GM15510 (cell line): Measurements from ENCODE around the gene DCXR.

Experiments used
- POLR2A ChIP-seq: IDR thresholded peaks from 3 replicates; pipeline ENCODE4 v1.6.1; 2011; ENCODE audit warnings: borderline replicate concordance; ENCODE audit not compliant: insufficient read length; ENCODE audit errors: extremely low read depth

DCXR gene

DNA sequence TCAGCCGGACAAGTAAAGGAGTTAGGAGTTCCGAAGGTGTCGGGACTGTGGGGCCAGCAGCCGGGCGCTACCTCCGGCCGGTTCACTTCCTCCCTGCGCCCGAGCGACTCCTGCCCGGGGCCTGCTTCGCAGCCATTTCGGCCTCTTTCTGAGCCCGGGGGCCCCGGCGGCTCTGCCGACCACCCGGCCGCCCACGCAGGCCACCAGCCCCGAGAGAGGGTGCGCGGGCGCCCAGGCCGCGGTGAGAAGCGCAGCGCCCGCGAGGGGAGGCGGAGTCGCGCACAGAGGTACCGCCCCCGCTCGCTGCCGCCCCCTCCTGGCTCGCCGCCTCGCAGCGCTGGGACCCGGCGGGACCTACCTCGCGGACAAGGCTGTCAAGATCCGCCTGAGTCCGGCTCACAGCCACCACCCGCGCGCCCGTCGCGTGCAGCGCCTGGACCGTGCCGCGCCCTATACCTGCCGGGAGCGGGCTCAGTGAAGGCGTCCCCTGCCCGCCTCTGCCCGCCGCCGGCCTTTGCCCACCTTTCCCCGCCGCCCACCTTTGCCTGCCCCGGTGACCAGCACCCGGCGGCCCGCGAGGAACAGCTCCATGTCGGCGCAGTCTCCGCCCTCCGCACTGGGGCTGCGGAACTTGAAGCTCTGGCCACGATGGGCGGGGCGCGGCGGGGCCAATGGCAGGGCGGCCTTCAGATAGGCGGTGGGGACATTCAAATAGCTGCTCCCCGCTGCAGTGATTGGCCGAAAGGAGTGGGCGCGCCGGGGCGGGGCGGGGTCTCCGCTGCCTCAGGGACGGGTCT is at the start of gene DCXR:
Gene DCXR (minus strand): TSS at position 606 of the 797 bp plus-strand sequence. CDS start 15 bp downstream, at position 591.
- peak; percentile 98 for TF ChIP-seq POLR2A

DNA sequence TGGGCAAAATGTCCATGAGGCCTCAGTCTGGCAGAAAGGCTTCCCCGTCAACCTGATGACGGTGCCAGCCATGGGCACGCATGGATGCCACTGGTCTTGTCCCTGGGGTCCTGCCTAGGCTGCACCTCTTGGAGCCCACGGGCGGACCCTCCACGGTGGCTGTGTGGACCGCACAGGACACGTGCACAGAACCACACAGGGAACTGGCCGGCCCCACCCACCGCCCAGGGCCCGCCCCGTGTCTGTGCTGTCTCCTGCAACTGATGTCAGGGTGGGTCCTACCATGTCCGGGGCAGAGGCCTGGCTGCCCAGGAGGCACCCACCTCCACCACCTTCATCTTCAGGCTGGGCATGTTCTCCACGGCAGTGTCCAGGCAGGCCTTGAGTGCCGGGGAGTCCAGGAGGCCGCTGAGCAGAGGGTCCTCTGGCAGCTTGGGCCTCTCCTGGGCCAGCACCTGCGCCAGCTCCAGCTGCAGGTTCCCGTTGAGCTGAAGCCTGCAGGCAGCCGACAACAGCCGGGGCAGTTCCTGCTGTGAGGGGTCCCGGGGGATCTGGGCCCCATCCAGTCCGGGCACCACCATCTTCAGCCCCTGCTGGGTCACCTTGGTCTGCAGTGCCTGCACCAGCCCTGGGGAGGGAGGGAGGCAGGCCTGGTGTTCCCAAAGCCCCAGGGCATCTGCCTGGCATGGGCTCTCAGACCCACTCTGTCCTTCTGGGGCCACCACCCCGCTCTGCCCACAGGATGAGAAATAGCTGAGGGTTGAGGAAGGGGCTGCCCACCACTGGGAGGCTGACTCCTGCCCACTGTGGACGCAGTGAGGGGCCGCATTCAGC is 48.7 kb upstream of the DCXR start:
- TF ChIP-seq POLR2A: no peak

DNA sequence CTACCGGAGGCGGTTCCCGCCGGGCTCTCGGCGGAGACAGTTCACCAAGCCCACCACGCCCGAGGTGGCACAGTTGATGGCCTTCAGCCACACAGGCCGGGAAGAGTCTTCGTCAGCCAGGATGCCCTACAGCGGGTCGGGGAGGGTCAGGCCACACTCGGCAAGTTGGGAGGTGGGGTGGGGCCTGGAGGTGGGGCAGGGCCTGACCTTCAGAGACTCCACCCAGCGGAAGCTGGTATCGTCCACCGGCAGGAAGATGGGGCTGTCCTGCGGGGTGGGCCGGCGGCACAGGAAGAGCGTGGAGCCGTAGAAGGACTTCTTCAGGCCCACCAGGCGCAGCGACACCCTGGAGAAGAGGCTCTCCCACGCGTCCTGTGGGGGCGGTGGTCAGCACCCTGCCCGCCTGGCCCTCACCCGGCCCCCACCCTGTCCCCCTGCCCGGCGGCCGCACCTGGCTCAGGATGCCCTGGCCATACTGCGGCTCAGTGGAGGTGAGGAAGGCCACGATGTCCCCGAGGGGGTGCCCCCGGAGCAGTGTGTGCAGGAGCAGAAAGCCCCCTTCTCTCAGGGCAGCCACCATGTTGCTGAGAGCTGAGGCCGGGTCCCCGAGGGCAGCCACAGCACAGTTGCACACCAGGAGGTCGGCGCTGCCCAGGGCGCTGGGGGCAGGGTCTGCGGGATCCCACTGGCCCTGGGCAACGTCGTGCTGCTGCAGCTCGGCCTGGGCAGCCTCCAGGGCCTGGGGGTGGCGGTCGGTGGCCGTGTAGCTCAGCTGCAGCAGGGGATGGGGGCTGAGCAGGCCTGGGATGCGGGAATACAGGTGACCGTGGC is 47.7 kb upstream of the DCXR start:
- peak; percentile 18 for TF ChIP-seq POLR2A

GRCh38 chr17:82084373-82085030 is 47.0 kb upstream of the DCXR start:
- no peak for TF ChIP-seq POLR2A

GRCh38 chr17:82083533-82084359 is 46.2 kb upstream of the DCXR start:
- peak; percentile 13 for TF ChIP-seq POLR2A

- no peak for TF ChIP-seq POLR2A
Measured at GRCh38 chr17:82083009-82083408, 45.5 kb upstream of the DCXR start.

DNA sequence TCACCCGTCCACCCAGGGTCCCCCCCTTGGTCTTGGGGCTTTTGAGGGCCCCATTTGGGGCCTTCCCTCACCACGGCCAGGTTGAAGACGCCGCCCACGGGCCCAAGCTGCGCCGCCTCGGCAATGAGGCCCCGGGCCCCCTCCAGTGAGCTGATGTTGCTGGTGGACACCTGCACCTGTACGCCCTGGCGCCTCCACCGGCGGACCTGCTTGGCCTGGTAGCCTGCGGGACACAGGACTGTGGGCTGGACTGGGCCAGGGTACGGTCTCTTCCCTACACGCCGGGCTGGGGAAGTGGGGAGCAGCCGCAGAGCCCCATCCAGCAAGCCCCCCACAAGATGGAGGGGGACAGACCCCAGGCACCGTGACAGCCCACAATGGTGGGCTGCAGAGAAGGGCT is 45.0 kb upstream of the DCXR start:
- no peak for TF ChIP-seq POLR2A

- no peak for TF ChIP-seq POLR2A
Measured at GRCh38 chr17:82081966-82082365, 44.5 kb upstream of the DCXR start.

- no peak for TF ChIP-seq POLR2A
Measured at GRCh38 chr17:82081546-82081945, 44.0 kb upstream of the DCXR start.

- no peak for TF ChIP-seq POLR2A
Measured at GRCh38 chr17:82080789-82081464, 43.4 kb upstream of the DCXR start.

- no peak for TF ChIP-seq POLR2A
Measured at GRCh38 chr17:82080048-82080788, 42.7 kb upstream of the DCXR start.

DNA sequence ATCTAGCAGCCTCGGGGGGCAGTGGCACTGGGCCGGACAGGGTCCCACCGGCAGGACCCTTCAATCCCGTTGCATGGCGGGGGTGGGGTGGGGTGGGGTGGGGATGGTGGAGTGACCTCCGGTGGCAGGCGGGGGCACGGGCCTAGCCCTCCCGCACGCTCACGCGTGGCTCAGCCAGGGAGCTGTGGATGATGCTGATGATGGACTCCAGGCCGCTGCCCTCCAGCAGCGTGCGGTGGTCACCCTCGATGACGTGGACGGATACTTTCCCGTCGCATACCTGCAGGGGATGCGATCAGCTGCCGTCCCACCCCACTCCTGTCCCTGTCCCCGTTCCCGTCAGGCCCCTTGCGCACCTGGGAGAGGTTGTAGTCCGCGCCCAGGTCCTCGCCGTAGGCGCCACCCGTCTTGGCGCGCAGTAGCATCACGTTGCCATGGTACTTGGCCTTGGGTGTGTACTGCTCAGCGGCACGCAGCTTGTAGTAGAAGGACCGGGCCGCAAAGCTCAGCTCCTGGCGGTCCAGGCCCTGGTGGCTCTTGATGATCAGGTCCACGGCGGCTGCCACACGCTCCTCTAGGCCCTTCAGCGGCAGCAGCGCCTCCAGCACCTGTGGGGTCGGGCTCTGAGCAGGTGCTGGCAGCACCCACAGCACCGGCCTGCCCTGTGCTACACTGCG is 41.6 kb upstream of the DCXR start:
- no peak for TF ChIP-seq POLR2A
